Activated T-cell treated with anti-CD3 and anti-CD28 coated beads for 4 hours (primary cell): ENCODE data around the gene MX2.

Experiments
- DNase-seq: peaks from one replicate; pipeline ENCODE4 v3.0.0-alpha.2; 2020

The MX2 gene

DNA sequence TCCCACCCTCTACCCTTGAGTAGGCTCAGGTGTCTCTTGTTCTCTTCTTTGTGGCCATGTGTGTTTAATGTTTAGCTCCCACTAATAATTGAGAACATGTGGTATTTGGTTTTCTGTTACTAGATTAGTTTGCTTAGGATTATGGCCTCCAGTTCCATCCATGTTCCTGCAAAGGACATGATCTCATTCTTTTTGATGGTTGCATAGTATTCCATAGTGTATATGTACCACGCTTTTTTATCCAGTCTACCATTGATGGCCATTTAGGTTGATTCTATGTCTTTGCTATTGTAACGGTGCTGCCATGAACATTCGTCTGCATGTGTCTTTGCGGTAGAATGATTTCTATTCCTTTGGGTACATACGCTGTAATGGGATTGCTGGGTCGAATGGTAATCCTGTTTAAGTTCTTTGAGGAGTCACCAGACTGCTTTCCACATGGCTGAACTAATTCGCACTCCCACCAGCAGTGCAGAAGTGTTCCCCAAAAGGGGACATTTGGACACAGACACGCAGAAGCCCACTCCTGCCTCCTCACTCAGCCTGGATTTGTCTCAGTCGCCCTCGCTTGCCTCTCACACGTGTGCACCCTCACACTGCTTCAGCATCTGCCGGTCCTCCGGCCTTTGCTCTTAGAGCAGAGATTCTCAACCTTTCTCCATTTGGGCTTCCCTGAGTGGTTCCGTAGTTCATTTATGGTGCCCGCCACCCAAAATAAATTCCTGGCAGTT lies 3.7 kb downstream of the MX2 start:
- DNase-seq, result no peak

DNA sequence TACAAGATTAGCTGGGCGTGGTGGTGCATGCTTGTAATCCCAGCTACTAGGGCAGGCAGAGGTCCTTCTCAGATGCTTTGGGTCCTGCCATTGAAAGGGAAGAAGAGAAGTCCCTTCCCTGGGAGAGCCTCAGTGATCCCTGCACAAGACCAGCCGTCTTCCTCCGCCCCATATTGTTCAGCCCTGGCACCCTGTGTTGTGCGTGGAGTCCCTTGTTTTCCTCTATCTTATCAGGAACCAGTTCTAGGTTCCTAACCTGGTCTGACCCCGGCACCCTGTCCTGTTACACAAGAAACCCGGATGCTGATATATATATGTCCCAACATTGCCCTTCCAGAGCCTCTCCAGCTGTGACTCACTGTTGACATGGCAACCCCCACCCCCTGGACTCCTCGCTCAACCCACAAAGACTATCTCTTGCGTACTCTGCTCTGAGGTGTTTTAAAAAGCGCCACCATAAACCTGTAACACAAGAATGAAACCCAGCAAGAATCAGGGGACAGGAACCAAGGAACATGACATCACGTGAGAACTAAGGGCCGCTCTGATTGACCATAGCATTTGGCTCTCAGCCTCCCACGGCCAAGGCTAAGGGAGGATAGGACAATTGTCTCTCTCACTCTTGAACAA lies 4.8 kb downstream of the MX2 start:
- no peak for DNase-seq

DNA sequence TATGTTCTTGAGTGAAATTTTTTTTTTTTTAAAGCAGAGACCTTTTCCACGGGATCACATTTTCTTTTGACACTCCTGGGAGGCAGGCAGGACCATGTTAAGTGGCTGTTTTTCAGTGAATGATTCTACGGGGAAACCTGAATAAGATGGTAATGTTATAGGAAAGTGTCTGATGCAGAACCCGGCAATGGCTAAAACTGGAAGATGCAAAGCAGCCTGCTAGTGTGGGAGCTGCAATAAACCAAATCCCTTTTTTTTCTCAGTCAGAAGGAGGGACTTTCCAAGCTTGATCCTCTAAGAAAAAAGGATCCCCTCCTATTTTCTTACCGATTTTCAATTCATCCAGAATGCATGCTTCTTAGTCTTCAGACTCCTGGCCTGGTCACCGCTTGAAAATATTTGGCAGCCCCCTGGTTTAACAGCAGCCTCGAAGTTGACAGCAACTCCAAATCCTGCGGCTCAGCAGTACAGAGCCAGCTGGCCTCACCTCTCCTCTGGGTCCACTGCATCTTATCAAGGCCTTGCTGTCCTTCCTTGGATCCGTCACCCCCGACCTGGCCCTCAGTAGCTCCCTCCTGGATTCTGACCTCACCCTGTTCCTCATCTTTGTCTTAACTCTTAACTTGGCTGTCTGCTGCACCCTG lies 5.6 kb downstream of the MX2 start:
- DNase-seq, result no peak

DNA sequence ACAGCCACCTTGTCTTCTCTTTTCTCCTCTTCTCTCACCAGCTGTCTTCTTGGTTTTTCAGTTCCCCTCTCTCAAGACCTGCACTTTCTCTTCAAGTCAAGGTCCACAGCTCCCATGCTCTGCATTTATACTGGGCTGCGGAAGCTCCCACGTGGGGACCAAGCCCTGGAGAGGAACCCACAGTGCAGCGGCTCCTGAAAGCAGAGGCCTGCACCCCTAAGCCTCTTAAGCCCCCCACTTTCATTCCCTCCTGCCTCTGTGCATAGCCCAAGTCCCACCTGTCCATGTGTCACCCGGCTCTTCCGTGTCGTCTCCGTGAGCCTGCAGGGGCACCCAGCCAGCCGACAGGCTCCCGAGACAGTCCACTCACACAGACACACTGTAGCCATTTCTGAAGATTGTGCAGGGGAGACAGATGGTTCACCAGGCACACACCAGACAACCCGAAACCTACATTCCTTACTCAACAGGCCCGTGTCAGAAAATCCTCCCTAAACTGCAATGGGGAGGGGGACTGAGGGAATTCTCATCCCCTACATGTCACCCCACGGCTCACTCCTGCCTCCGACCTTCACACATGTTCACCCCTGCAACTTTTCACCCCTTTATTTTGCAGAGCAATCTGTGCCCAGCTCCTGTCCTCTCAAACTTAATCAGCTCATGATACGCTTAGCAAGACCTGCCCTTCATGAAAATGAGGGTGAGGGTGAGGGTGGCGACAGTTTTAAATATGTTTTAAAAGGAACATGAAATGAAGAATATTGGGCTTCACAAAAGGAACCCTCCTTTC lies 6.3 kb downstream of the MX2 start:
- DNase-seq, result no peak

DNA sequence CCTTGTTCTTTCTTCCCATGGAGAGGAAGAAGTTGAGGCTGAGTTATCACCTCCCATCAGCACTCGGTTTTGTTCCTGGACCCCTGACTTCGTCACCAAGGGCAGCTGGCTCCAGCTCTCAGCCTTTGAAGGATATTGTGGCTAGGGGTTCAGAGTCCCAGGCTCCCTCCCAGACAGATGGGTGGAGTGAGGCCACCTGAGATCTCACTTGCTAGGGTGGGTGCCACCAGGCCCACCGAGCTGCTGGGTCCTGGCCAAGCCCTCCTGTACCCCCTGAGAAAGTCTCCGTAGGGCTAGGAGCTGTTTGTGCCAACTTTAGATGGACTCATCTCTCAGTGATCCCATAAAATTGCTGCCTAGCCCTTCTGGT lies 6.9 kb downstream of the MX2 start:
- DNase-seq, result no peak

DNA sequence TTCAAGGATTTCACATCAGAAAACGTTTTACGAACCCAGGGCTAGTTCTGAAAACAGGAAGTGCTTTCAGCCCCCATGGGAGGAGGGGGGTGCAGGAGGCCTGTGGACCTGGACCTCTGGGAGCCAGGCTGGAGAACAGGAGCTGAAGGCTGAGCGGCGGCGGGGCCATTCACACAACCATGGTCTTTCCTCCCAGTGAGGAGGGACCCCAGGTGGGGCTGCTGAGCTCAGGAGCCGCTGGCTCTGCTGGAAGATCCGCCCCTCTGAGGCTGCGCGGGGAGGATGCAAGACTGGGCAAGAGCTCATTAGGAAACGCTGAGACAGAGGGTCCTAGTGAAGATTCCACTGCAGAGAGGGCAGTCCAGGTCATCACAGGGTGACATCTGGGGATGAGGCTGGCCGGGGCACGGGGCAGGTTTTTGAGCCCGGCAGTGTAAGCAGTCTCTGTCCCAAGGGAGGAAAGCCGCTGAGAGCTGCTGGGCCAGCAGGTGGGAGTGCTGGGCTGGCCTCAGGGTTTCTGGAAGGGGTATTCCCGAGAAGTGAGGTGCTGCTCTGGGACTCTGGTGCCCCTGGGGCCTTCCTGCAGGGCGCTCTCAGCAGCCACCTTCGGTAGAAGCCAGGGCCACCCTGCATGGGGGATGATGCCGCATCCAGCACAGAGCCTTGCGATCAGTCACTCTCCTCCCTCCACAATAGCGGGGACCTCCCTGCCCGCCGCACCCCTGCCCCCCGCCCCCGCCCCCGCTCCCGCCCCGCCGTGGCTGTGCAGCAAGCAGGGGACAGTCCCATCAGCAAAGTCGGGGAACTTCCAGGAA lies 7.5 kb downstream of the MX2 start:
- no peak for DNase-seq

DNA sequence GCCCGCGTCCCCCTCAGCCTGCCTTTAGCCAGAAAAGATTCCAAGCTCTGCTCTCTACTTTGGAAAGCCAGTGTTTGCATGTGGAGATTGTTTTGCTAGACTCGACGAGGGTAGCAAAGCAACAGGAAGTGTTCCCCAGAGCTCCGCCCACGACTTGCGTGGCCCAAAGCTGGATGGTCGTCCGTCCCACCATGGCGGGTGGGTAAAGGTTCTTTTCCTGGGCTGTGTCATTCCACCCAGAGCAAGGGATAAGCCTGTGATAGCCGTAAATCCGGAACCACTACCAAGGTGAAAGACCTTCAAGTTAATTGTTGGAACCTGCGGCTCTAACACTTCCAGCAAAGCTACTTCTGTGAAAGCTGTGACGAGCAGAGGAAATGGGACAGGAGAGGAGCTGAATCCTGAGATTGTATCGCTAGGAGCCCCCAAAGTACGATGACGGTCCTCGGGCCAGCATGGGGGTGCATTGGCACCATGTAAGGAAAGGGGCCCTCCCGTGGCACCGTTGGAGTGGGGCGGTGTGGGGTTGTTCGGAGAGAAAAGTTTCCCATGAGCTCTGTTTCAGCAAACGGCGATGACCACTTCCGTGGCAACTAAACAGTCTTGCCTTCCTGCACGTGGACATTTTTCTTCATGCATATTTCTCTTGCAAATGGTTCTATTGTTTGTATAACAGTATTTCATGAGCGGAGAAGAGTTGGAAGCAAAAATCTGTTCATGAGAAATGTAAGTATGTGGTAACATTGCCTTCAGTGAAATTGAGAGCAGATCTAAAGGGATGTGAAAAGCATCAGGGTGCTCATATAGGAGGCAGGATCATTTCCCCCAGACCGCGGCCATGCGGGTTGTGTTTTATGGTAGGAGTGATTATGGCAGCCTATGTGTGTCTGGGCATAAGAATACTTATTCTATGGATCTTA lies 8.4 kb downstream of the MX2 start:
- DNase-seq, result no peak

DNA sequence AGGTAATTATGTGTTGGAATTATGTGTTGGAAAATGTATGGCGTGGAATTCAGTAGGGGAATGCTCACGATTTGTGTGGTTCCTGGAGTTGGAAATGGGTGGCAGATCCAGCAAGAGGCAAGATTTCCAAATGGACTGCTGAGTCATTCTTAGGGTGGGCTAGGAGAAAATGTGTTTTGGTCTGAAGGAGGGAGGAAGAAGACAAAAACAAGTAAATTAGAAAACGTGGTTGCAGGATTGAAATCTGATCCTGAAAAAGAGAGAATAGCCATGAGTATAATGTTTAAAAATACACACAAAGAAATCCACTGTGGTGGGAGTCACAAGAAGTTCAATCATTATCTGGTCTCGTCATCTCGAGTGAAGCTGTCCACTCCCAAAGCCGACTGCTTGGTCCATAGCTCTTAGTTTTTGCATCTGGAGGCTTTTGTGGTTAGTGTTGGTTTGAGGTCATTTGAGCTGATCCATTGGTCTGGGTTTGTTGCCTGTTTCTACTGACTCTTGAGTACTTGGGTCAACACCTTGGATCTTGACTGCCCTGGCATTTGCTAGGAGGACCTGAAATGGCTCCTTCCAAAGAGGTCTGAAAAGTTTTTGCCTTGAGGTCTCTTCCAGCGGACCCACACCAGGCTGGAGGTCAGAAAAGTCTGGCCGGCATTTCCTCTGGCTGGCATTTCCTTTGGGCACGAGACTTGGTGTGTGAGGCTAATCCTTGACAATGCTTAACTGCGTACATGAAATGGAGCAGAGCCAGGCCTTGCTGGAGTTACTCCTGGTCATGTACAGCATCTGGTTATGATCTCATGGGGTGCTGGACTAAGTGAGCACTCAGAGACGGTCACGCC lies 9.2 kb downstream of the MX2 start:
- no peak for DNase-seq

DNA sequence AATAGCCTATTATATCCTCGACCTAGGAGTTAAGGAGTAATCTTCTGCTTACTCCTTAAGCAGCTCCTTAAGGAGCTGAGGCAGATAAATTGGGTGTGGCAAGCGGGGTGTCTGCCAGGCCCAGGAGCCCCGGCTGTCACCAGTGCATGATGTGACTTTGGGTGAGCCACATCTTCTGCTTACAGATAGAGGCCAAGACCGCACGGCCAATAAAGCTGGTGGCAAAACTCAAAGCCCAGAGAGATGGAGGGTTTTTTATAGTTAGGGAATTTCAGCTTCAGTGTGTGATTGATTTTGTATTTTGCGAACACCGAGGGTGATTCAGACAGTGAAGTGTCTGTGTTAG lies 9.8 kb downstream of the MX2 start:
- no peak for DNase-seq

DNA sequence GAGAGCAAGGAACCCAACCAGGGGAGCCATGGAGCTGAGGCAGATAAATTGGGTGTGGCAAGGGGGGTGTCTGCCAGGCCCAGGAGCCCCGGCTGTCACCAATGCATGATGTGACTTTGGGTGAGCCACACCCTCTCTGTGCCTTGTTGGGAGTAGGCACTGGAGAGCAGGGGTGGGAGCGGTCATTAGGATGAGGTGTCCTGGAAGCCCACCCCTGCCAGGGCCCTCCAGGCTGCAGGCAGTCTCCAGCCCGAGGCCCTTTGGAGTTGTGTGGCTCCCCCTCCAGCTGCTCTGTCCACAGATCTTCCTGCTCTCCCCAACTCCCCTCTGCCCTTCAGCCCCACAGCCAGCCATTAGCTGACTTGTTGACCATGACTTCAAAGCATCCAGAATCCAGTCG lies 11.4 kb downstream of the MX2 start:
- no peak for DNase-seq

DNA sequence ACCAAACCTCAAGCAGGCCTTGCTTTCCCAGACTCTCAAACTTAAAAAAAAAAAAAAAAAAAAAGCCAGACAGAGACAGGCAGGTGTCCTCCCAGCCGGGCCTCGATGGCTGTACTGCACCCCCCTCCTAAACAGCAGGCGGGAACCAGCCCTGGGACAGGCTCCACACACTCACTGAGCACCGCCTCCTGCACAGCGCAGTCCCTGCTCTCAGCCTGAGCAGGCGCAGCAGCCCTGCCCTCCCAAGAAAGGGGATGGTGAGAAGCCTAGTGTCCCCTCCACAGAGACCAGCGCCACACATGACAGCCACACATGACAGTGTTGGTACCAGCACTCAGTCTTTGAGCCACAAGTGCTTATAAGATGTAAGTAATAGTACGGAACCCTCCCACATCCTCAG lies 11.9 kb downstream of the MX2 start:
- DNase-seq, result no peak

DNA sequence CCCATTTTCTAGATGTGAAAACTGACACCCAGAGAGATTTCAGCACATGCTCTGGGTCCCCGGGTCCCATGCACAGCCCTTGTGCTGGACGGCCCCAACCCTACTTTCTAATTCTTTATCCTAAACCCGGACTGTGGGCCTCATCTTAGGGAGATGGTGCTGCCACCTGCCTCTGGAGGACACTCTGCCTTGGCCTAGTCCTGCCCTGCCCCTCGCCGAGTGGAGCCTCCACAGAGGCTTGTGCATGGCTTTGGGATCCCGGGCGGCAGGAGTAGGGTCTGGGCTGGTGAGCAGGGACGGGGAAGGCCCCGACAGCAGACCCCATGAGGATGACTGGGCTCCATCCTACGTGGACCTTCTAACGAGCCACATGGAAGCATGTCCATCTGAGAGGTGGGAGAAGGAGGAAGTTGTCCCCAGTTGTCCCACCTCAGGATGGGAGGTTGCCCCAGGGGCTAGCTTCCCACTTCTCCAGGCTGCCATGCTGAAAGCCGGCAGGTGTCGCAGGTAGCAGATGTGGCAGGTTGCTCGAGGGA lies 12.4 kb downstream of the MX2 start:
- DNase-seq, result no peak

DNA sequence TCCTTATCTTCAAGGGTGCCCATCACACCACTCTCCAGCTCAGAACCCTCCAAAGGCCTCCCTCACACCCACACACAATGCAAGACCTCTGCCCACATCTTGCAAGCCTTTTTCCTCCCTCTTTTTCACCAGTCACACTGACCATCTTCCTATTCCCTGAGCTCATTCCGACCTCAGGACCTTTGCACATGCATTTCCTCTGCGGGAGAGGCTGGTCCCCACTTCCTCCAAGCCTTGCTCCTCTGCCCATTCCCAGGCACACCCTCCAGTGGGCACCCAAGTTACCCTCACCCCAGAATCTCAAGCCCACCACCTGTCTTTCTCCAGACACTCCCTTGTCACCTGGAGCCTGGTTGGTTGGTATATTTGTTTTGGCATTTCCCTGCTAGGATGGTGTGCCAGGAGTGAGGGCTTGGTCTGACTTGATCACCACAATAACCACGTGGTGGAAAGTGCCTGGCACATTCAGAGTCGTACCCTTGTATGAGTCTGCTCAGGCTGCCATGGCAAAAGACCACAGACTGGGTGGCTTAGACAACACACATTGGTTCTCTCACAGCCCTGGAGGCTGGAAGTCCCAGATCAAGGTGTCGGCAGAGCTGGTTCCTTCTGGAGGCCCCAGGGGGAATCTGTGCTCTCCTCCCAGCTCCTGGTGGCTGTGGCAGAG lies 13.2 kb downstream of the MX2 start:
- no peak for DNase-seq

DNA sequence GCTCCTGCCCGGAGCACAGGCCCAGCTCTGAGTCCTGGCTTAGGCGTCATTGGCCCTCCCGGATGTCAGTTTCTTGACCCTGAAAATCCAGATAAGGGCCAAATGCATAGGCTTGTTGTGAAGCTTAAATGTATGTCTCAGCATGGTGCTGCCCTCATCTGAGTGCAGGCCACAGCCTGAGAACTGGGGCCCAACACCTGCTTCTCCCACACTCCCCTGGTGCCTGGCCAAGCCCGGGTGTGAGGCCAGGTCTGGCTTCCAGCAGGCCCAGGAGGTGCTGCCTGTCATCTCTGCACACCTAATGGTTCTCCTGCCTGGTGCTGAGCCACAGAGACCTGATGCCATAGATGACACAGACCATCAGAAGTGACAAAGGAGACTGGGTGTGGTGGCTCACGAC lies 14.0 kb downstream of the MX2 start:
- DNase-seq, result no peak

DNA sequence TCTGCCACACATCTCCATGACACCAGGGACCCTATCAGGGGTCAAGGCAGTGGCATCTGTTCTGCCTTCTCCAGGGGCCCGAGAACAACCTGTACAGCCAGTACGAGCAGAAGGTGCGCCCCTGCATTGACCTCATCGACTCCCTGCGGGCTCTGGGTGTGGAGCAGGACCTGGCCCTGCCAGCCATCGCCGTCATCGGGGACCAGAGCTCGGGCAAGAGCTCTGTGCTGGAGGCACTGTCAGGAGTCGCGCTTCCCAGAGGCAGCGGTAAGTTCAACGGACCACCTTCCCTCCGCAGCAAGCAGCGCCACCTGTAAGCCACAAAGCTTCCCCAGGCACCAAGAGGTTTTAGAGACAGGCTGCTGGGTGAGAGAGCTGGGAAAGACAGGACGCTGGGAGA lies 15.9 kb downstream of the MX2 start:
- no peak for DNase-seq

DNA sequence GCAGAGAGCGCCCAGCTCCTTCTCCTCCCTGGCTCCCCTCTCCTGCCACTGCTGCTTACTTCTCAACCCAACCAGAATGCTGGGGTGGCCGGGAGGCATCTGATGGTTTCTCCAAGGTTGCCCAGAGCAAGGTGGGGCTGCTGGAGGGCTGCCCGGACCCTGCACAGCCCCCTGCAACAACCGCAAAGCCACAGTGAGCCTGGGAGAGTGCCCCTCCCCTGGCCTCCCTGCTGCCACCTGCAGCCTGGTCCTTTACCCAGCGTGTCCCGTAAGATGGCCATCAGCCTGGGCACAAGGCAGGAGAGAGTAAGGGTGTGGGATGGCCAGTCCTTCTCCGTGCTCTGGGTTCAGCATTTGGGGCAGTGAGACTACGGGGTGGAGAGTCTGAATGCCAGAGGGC lies 17.0 kb downstream of the MX2 start:
- no peak for DNase-seq

DNA sequence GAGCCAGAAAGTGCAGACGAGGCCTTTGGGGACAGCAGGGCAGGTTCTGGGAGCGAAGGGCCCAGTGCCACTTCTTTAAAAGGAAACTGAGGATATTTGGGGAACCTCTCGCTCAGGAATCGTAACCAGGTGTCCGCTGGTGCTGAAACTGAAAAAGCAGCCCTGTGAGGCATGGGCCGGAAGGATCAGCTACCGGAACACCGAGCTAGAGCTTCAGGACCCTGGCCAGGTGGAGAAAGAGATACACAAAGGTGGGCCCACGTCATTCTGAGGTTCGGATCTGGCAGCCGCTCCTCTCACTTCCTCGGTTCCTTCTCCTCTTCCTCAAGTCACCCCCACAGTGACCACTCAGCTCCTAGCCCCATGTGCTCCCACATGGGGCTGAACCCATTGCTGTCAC lies 18.1 kb downstream of the MX2 start:
- no peak for DNase-seq

DNA sequence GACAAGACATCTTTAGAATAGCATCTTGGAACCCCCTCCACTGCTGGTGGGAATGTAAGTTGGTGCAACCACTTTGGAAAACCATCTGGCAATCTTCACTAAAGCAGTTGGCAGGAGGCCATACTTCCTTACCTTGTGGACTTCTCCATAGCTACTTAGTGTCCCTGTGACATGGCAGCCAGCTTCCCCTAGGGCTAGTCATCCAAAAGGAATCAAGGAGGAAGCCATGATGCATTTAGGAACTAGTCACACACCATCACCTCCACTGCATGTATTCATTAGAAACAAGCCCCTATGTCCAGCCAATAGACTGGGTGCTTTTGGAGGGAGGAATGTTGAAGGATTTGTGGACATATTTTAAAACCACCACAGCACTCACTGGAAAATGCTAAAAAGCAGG lies 19.9 kb downstream of the MX2 start:
- no peak for DNase-seq

DNA sequence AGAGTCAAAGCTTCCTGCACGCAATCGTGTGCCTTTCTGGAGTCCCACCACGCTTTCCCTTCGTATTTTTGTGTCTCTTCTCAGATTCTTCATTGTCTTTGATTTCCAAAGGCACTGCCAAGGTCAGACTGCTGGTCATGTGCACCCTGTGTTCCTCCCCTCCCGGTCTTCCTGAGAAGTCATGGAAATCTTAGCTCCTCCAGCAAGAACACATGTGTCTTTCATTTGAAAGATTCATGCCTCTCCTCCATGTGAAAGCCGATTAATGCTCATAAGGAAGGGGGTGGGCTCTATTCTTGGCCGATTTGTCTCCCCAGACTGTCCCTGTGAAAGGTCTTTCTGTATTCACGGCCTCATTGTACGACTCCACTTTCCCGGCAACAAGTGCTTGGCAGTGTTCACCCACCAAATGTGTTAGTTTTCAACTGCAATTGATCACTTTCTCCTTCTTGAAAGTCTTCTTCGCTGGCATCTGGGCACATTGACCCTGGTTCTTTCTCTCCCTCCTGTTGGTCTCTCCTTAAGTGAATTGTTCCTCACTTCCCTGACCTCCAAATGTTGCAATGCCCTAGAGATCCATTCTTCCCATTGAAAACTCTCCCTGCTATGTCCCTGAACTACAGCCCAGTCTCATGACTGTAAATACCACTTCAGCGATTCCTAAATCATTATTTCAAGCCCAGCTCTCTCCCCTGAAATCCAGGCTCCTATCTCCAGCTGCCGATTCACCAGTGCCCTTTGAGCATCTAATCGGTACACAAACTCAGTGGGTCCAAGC lies 25.4 kb downstream of the MX2 start:
- no peak for DNase-seq
